ENCODE data around the gene TBPL2.
"Not testable (repeated sequence)": the region's sequence is repeated elsewhere in the genome, so short reads cannot be mapped to it uniquely, and the experiment has no call there.

TBPL2 gene

GRCh38 chr14:55398679-55399078, 41.7 kb downstream of the TBPL2 start:
- DNase-seq (ENCODE audit: low spot score) = no peak
- Histone ChIP-seq H3K4me3 (no peak overlapping the region), H3K27ac (peak overlapping the region; percentile 52 to 71)
- no peak for TF ChIP-seq CTCF (IDR thresholded peaks at IDR 0.05)

GRCh38 chr14:55389330-55389729, 51.1 kb downstream of the TBPL2 start:
- no peak overlapping the region for H3K27ac ChIP-seq
- no peak overlapping the region for H3K4me3 ChIP-seq
- no peak for DNase-seq (ENCODE audit: low spot score)
- TF ChIP-seq CTCF (IDR thresholded peaks at IDR 0.05) = no peak

- TF ChIP-seq CTCF (IDR thresholded peaks at IDR 0.05) = no peak
- H3K27ac ChIP-seq = no peak overlapping the region
- no peak overlapping the region for H3K4me3 ChIP-seq
- no peak for DNase-seq (ENCODE audit: low spot score)
Observed at GRCh38 chr14:55388160-55388559, 52.3 kb downstream of the TBPL2 start.

GRCh38 chr14:55387121-55387520, 53.3 kb downstream of the TBPL2 start:
- TF ChIP-seq CTCF (IDR thresholded peaks at IDR 0.05) = no peak
- no peak overlapping the region for H3K4me3 ChIP-seq
- no peak for DNase-seq (ENCODE audit: low spot score)
- no peak overlapping the region for H3K27ac ChIP-seq

- no peak for TF ChIP-seq CTCF (IDR thresholded peaks at IDR 0.05)
- no peak for DNase-seq (ENCODE audit: low spot score)
- Histone ChIP-seq H3K4me3 (no peak overlapping the region), H3K27ac (no peak overlapping the region)
Observed at GRCh38 chr14:55386037-55386808, 54.2 kb downstream of the TBPL2 start.

- DNase-seq (ENCODE audit: low spot score) = no peak
- no peak for TF ChIP-seq CTCF (IDR thresholded peaks at IDR 0.05)
- H3K27ac ChIP-seq = peak overlapping the region in 1 of 2 donors; percentile 75
- no peak overlapping the region for H3K4me3 ChIP-seq
Observed at GRCh38 chr14:55384536-55384935, 55.9 kb downstream of the TBPL2 start.

DNA sequence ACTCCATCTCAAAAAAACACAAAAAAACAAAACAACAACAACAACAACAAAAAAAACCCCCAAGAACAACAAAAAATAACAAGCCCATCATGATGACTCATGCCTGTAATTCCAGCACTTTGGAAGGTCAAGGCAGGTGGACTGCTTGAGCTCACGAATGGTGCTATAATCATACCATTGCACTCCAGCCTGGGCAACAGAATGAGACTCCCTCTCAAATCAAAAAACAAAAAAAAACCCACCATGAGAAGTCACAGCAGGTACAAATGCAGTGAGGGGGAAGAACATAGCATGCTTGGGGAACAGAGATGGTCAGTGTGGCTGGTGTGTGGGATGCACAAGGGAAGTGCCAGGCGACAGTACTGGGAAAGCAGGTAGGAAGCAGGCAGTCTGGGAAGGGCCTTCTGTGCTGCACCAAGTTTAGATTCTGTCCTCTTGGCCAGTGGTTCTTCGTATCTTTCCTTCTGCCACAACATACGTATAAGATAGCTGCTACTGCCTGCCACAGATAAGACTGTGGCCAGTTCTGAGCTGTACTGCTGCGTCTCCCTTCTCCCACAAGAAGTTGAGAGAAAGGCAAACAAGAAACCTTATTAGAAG, 56.8 kb downstream of the TBPL2 start:
- DNase-seq (ENCODE audit: low spot score) = no peak
- Histone ChIP-seq H3K27ac (peak overlapping the region; percentile 48 to 75), H3K4me3 (no peak overlapping the region)
- TF ChIP-seq CTCF (IDR thresholded peaks at IDR 0.05) = no peak

GRCh38 chr14:55383056-55383466, 57.4 kb downstream of the TBPL2 start:
- H3K4me3 ChIP-seq; DNase-seq (ENCODE audit: low spot score): not testable (repeated sequence)
- peak overlapping the region; percentile 59 to 75 for H3K27ac ChIP-seq

Measured in coronary artery (tissue), 2 donors.